K562 (cell line): Measurements from ENCODE around the gene STK17A. TPM values are rescaled to one million over a fixed set of nuclear protein-coding genes. Genes with fewer than 3 reads are reported as not detected.

Source experiments
- ATAC-seq: fragments of 200-7000 bp; cut with Tn5 transposase; 3 replicates; pipeline ENCODE4 v1.9.1; 2020; ENCODE audit warnings: moderate library complexity
- BruUV-seq: library from RNA; stranded (reverse); fragments of 400-500 nt; replicated peaks from 2 replicates; lab custom pipeline; 2021; lab: Mats Ljungman, UMichigan
- CTCF ChIA-PET: fragments of 300-600 bp; formaldehyde crosslinking; extraction: SDS; loops from one replicate; lab custom pipeline; 2021; ENCODE audit warnings: low intra/inter-chr PET ratio; lab: Yijun Ruan, JAX
- POLR2A ChIA-PET: fragments of 300-600, 350-650 bp; sonication (Branson Sonifier 250); formaldehyde crosslinking; extraction: SDS; loops from one replicate; lab custom pipeline; 2021; ENCODE audit warnings: antibody characterized with exemption, inconsistent platforms; lab: Yijun Ruan, JAX
- DNase-seq, 4 experiments: peaks; one replicate each; pipeline versions ENCODE4 v3.0.0 to v3.0.0-alpha.2; 2011 to 2018; ENCODE audit warnings: low spot score in 3 of 4, mixed read lengths in 3 of 4; ENCODE audit errors: extremely low read depth in 1 of 4
- FAIRE-seq: peaks from 2 replicates; lab custom pipeline; 2011; peaks lifted over from hg19 to GRCh38; lab: Jason Lieb, UNC
- H2AFZ ChIP-seq: 2 replicates; pipeline ENCODE4 v1.6.0; 2011; ENCODE audit warnings: low read depth, low read length, control low read depth, inconsistent platforms
- H3K27ac ChIP-seq: fragments of 200-600 bp; 3 replicates; pipeline ENCODE4 v1.8.0; 2011; ENCODE audit warnings: low read depth, mild to moderate bottlenecking, control low read depth, inconsistent platforms, low read length, moderate library complexity, mixed read lengths; ENCODE audit errors: extremely low read depth
- H3K27me3 ChIP-seq, 2 experiments: fragments of 300-600 bp in 1 of 2; 2 replicates in 1 of 2; 3 replicates in 1 of 2; pipeline versions ENCODE4 v1.6.0 to v1.8.0; 2011; ENCODE audit warnings: inconsistent platforms in 2 of 2, low read length in 2 of 2, mild to moderate bottlenecking in 1 of 2, mixed read lengths in 1 of 2, moderate library complexity in 1 of 2; ENCODE audit not compliant: control insufficient read depth in 2 of 2, insufficient read depth in 2 of 2
- H3K36me3 ChIP-seq: fragments of 300-600 bp; 3 replicates; pipeline ENCODE4 v1.8.0; 2011; ENCODE audit warnings: mild to moderate bottlenecking, low read length, inconsistent platforms; ENCODE audit not compliant: control insufficient read depth, insufficient read depth
- H3K4me1 ChIP-seq, 2 experiments: fragments of 200-600 bp in 1 of 2; replicated peaks in 1 of 2; 2 replicates in 1 of 2; 3 replicates in 1 of 2; pipeline versions ENCODE4 v1.5.1 to v1.8.0; 2011; ENCODE audit warnings: inconsistent platforms in 2 of 2, low read length in 2 of 2, mild to moderate bottlenecking in 1 of 2, mixed read lengths in 1 of 2, moderate library complexity in 1 of 2; ENCODE audit not compliant: control insufficient read depth in 2 of 2, insufficient read depth in 2 of 2
- H3K4me2 ChIP-seq: 2 replicates; pipeline ENCODE4 v1.6.1; 2011; ENCODE audit warnings: low read length, control low read depth, inconsistent platforms, mixed read lengths; ENCODE audit not compliant: insufficient read depth
- H3K4me3 ChIP-seq: fragments of 200-600 bp; sonication (generic), shearing (Covaris generic); 2 replicates; pipeline ENCODE4 v1.5.1; 2016; ENCODE audit warnings: control low read depth, inconsistent platforms
- H3K79me2 ChIP-seq: fragments of 200-600 bp; 3 replicates; pipeline ENCODE4 v1.8.0; 2011; ENCODE audit warnings: low read length, inconsistent platforms; ENCODE audit not compliant: control insufficient read depth, insufficient read depth
- H3K9ac ChIP-seq, 2 experiments: 2 replicates each; pipeline versions ENCODE4 v1.6.0 to v1.6.1; 2011; ENCODE audit warnings: low read depth in 2 of 2, low read length in 2 of 2, control low read depth in 1 of 2, inconsistent platforms in 1 of 2, mild to moderate bottlenecking in 1 of 2, mixed read lengths in 1 of 2; ENCODE audit not compliant: insufficient read depth in 1 of 2
- H3K9me1 ChIP-seq: one replicate; pipeline ENCODE4 v1.6.0; 2011; ENCODE audit warnings: inconsistent platforms, mild to moderate bottlenecking, low read length, moderate library complexity; ENCODE audit not compliant: control insufficient read depth, insufficient read depth
- H3K9me3 ChIP-seq: replicated peaks from 2 replicates; pipeline ENCODE4 v1.5.1; 2011; ENCODE audit warnings: low read depth, low read length, inconsistent platforms; ENCODE audit not compliant: control insufficient read depth, insufficient read depth
- H4K20me1 ChIP-seq: replicated peaks from 2 replicates; pipeline ENCODE4 v1.6.1; 2011; ENCODE audit warnings: low read length, inconsistent platforms, mixed read lengths; ENCODE audit not compliant: control insufficient read depth, insufficient read depth
- FOXA1 ChIP-seq: fragments of 450-650 bp; IDR thresholded peaks from 2 replicates; pipeline ENCODE4 v1.6.1; 2016; ENCODE audit warnings: mild to moderate bottlenecking, borderline replicate concordance
- NRF1 ChIP-seq, 2 experiments: fragments of 450-650 bp; IDR thresholded peaks in 1 of 2; conservative IDR thresholded peaks in 1 of 2; 2 replicates each; pipeline ENCODE4 v1.6.1; 2014; ENCODE audit warnings: mild to moderate bottlenecking in 2 of 2
- RBM25 ChIP-seq: fragments of 200-400 bp; formaldehyde crosslinking; IDR thresholded peaks from 2 replicates; pipeline ENCODE4 v1.6.1; 2018; ENCODE audit warnings: low read length, low read depth, moderate library complexity; ENCODE audit not compliant: severe bottlenecking
- RNF219 ChIP-seq: fragments of 250-450 bp; sonication (Bioruptor Pico); IDR thresholded peaks from 2 replicates; pipeline ENCODE4 v1.5.0; 2022; ENCODE audit warnings: mild to moderate bottlenecking
- SPI1 ChIP-seq: IDR thresholded peaks from 2 replicates; pipeline ENCODE4 v1.6.1; 2011; ENCODE audit warnings: low read depth, low read length, control low read depth, borderline replicate concordance
- TCFL5 ChIP-seq: fragments of 250-450 bp; sonication (Bioruptor Pico); conservative IDR thresholded peaks from 2 replicates; pipeline ENCODE4 v1.6.1; 2021; ENCODE audit warnings: mild to moderate bottlenecking, moderate library complexity, matching md5 sums
- ZNF23 ChIP-seq: fragments of 250-450 bp; sonication (Bioruptor Pico); IDR thresholded peaks from 2 replicates; pipeline ENCODE4 v1.4.0; 2020; ENCODE audit warnings: mild to moderate bottlenecking
- ZNF785 ChIP-seq: fragments of 250-450 bp; sonication (Bioruptor Pico); IDR thresholded peaks from 2 replicates; pipeline ENCODE4 v1.4.0; 2020; ENCODE audit warnings: mild to moderate bottlenecking
- WGBS: fragments of 100-300 bp; shearing (Covaris generic); methylation state at CpG from one replicate; pipeline ENCODE4 v1.1.6; 2016; ENCODE audit warnings: low coverage, mixed read lengths; ENCODE audit not compliant: insufficient coverage; ENCODE audit errors: missing lambda C conversion rate; 5-methylcytosine and 5-hydroxymethylcytosine counted together
- in situ Hi-C: fragments of 300-500 bp; cut with MboI; formaldehyde crosslinking; loops from 4 replicates; pipeline ENCODE4 v1.15.0; 2018; ENCODE audit warnings: inconsistent platforms, mixed read lengths
- intact Hi-C: fragments of 100-400 bp; cut with micrococcal nuclease; formaldehyde crosslinking; loops from 2 replicates; pipeline ENCODE4 v1.14.2; 2022
- polyA plus RNA-seq, 8 experiments: library from polyadenylated mRNA; depleted of rRNA in 4 of 8; stranded (reverse) in 5 of 8; unstranded in 3 of 8; fragments of >200 nt; fragmentation: Nextera tagmentation in 2 of 8; fragmentation: Illumina TruSeq in 1 of 8; extraction: Ambion mirVana in 2 of 8; extraction: Trizol in 1 of 8; gene quantifications; 2 replicates each; pipeline versions ENCODE4 v1.2.1 to v1.2.3, GENCODE V29; 2011 to 2014; ENCODE audit warnings: inconsistent platforms in 1 of 8, missing spikeins in 1 of 8
- total RNA-seq, 7 experiments: library from RNA; depleted of rRNA in 6 of 7; stranded (reverse); fragments of >200 nt in 6 of 7; fragmentation: Illumina TruSeq in 2 of 7; extraction: Trizol in 2 of 7; gene quantifications; 2 replicates each; pipeline versions ENCODE4 v1.2.1 to v1.2.3, GENCODE V29; 2011 to 2021; ENCODE audit warnings: low replicate concordance in 1 of 7

STK17A gene
- total and polyA plus RNA-seq, 9 of the 15 experiments (the other 6 are each of a cell fraction or from before 2014, with no cell fraction given) = 3.4 to 16.3 (median 13.2) TPM

DNA sequence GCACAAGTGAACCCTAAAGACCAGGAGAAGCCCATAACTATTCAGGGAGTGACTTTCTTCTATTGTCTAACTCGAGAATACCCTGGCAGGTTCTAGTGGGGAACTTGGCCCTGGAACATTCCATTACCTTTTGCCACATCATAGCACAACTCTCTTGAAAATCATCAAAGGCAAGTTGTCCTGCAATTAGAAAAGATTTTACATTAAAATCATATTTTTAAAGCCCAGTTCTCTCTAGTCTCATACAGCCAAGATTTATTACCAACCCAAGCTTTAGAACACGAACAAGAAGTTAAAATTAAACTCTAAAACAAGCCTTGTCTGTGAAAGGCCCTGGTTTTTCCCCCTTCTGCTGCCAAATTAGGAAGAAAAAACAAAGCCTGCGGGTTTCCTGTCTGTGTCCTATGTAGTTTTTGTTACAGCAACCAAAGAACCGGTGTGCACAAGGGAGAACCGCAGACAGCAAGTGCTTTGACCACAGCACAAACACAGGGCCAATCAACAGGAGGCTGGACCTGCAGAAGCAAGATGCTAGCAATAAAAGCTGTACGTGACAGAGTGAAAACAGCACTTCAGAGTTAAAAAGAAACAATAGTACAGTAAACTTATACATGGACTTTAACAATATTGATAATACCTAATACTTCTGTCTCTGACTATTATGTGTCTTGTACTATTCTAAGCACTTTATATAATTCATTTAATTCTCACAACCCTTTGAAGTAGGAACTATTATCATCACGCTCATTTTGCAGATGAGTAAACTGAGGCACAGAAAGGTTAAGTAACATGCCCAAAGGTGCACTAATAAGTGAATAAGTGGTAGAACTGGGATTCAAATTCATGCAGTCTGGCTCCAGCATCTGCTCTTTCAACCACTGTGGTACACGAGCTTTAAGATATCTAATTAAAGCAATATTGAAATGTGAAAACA is 65.8 kb downstream of the STK17A start (continued):
- TF ChIP-seq RBM25 = peak; percentile 51

GRCh38 chr7:43649755-43650274 is 66.9 kb downstream of the STK17A start:
- WGBS = 88% methylated on average over 4 of the region's 4 CpGs
- Histone ChIP-seq H3K4me1 (no peaks in the 10 kb centered on the region), H4K20me1 (peaks cover 8% of the 10 kb centered on the region; the same call in 1 of the 2 replicates), H3K79me2 (peaks cover 36% of the 10 kb centered on the region; the same call in 2 of the 3 replicates), H3K27me3 (no peaks in the 10 kb centered on the region), H3K36me3 (peaks cover 66% of the 10 kb centered on the region; the same call in 2 of the 3 replicates), H3K9me1 (no peaks in the 10 kb centered on the region), H2AFZ (no peak overlapping the region), H3K9me3 (no peaks in the 10 kb centered on the region), H3K4me2 (no peak overlapping the region), H3K27ac (no peak overlapping the region), H3K4me3 (no peak overlapping the region), H3K9ac (no peak overlapping the region)
- DNase-seq = no peak
- no peak for ATAC-seq
- ChIA-PET POLR2A (interaction anchor here (0.6 kb wide), 1 partner anchor 18 kb away, joined by 3 read pairs; no protein-coding TSS in a partner anchor), CTCF (no interaction called here)
- intact Hi-C loops (no loop called here), in situ Hi-C loops (no loop called here)
- BruUV-seq = no TSS peak
- no peak for FAIRE-seq
- no peak for TF ChIP-seq ZNF23 (CRISPR knock-in tag)
- no peak for TF ChIP-seq NRF1 (conservative IDR thresholded peaks at IDR 0.05 in 1 of 2, IDR thresholded peaks at IDR 0.05 in 1 of 2)
- TF ChIP-seq RNF219 (CRISPR knock-in tag) = no peak
- TF ChIP-seq TCFL5 = no peak
- TF ChIP-seq ZNF785 (CRISPR knock-in tag) = no peak
- peak; percentile 37; the same call in 1 of the 2 replicates for TF ChIP-seq SPI1
- TF ChIP-seq FOXA1 = no peak
